Germinal center (tissue), 1 donor: ENCODE data around the gene SMG1.
"Not testable (repeated sequence)": the region's sequence is repeated elsewhere in the genome, so short reads cannot be mapped to it uniquely, and the experiment has no call there.

Experiments used
- DNase-seq: peaks from one replicate; pipeline ENCODE4 v3.0.0; 2012; ENCODE audit warnings: mixed read lengths, low spot score

Gene SMG1

GRCh38 chr16:18759598-18760520 lies 166.3 kb downstream of the SMG1 start:
- not testable (repeated sequence) for DNase-seq

DNA sequence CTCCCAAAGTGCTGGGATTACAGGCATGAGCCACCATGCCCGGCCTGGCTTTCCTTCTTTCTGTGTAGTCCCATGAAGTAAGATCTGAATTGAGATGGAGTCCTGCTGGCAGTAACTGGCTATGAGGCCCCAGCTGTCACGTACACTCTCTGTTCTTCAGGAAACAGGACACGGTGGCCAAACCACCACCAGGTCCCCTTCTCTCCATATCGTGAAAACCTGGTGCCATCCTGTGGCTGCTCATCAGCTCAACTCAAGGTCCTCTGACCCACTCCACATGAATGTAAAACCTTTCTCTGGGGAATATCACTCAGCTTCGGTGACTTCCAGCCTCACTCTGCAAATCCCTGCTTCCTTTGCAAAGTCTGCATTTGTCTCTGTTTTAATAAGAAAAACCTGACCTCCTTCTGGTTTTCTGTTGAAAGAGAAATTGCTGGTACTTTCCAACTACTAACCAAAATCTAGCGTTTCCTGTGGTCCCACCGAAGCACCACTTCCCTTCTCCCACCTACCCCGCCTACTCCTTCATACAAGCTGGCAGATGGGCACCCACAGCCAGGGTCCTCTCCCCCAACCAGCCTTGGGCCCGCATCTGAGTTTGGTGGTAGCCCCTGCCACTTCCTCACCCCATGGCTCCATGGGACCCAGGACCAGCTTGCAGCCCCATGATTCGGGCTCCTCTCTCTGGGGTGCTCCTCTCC lies 168.1 kb downstream of the SMG1 start:
- not testable (repeated sequence) for DNase-seq

DNA sequence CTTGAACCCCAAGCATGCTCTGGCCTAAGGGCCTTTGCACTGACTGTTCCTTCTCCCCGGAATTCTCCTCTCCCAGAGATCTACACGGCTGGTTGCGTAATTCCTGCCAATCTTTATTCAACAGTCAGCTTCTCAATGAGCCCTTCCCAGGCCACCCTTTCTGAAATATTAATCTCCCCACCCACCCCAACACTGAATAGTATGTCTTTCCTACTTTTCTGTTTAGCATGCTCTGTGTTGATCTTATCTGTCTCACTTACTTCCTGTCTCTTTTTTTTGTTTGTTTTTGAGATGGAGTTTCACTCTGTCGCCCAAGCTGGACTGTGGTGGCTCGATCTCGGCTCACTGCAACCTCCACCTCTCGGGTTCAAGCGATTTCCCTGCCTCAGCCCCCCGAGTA lies 169.6 kb downstream of the SMG1 start:
- not testable (repeated sequence) for DNase-seq
